CD14-positive monocyte (primary cell): ENCODE measurements around the gene MMAB. TPM values are rescaled to one million over a fixed set of nuclear protein-coding genes. Genes with fewer than 3 reads are reported as not detected.

Experiments
- DNase-seq, 3 donors: peaks; one replicate each; pipeline ENCODE4 v3.0.0-alpha.2; 2011 to 2022
- H2AFZ ChIP-seq: 2 replicates; pipeline ENCODE4 v1.6.0; 2012; ENCODE audit warnings: mild to moderate bottlenecking, low read depth, low read length, inconsistent platforms; ENCODE audit not compliant: insufficient read depth, poor library complexity, severe bottlenecking
- H3K27ac ChIP-seq, 2 donors: 1 replicate in 1 of 2; 2 replicates in 1 of 2; pipeline ENCODE4 v1.5.1; 2012 to 2013; ENCODE audit warnings: low read length in 2 of 2, control low read depth in 1 of 2, inconsistent platforms in 1 of 2, low read depth in 1 of 2, mild to moderate bottlenecking in 1 of 2
- H3K27me3 ChIP-seq, 2 donors: one replicate each; pipeline versions ENCODE4 v1.6.0 to v1.6.1; 2011 to 2013; ENCODE audit warnings: low read length in 2 of 2; ENCODE audit not compliant: control insufficient read depth in 2 of 2, insufficient read depth in 2 of 2
- H3K36me3 ChIP-seq, 2 donors: replicated peaks in 1 of 2; 1 replicate in 1 of 2; 2 replicates in 1 of 2; pipeline versions ENCODE4 v1.5.1 to v1.6.1; 2012 to 2013; ENCODE audit warnings: low read length in 2 of 2, control low read depth in 1 of 2, inconsistent platforms in 1 of 2, mild to moderate bottlenecking in 1 of 2; ENCODE audit not compliant: insufficient read depth in 2 of 2, control insufficient read depth in 1 of 2
- H3K4me1 ChIP-seq, 2 donors: 1 replicate in 1 of 2; 2 replicates in 1 of 2; pipeline versions ENCODE4 v1.5.1 to v1.6.1; 2012 to 2013; ENCODE audit warnings: low read length in 2 of 2, control low read depth in 1 of 2, inconsistent platforms in 1 of 2, mild to moderate bottlenecking in 1 of 2, moderate library complexity in 1 of 2; ENCODE audit not compliant: insufficient read depth in 2 of 2, control insufficient read depth in 1 of 2
- H3K4me2 ChIP-seq: replicated peaks from 2 replicates; pipeline ENCODE3; 2012; ENCODE audit warnings: low read length, moderate library complexity, mild to moderate bottlenecking; ENCODE audit not compliant: poor library complexity, severe bottlenecking; ENCODE audit errors: extremely low read depth
- H3K4me3 ChIP-seq, 3 experiments: fragments of 200-600 bp in 1 of 3; sonication (generic) in 1 of 3; replicated peaks in 1 of 3; 1 replicate in 2 of 3; 2 replicates in 1 of 3; pipeline ENCODE4 v1.5.1; 2011 to 2013; ENCODE audit warnings: low read length in 3 of 3, mild to moderate bottlenecking in 3 of 3, control low read depth in 2 of 3, low read depth in 2 of 3, inconsistent platforms in 1 of 3, moderate library complexity in 1 of 3
- H3K79me2 ChIP-seq: 2 replicates; pipeline ENCODE4 v1.6.0; 2012; ENCODE audit warnings: mild to moderate bottlenecking, control low read depth, inconsistent platforms, low read length, moderate library complexity; ENCODE audit not compliant: insufficient read depth
- H3K9ac ChIP-seq: 2 replicates; pipeline ENCODE4 v1.6.0; 2017; ENCODE audit warnings: low read length, mild to moderate bottlenecking; ENCODE audit not compliant: insufficient read depth, poor library complexity, severe bottlenecking
- H3K9me3 ChIP-seq, 2 donors: replicated peaks in 1 of 2; 1 replicate in 1 of 2; 2 replicates in 1 of 2; pipeline versions ENCODE4 v1.5.1 to v1.6.1; 2012 to 2013; ENCODE audit warnings: low read length in 2 of 2, control low read depth in 1 of 2; ENCODE audit not compliant: control insufficient read depth in 1 of 2, insufficient read depth in 1 of 2
- H4K20me1 ChIP-seq: 2 replicates; pipeline ENCODE4 v1.6.0; 2012; ENCODE audit warnings: mild to moderate bottlenecking, low read length, control low read depth, moderate library complexity; ENCODE audit not compliant: insufficient read depth
- H3K27ac Mint-ChIP-seq, 7 donors: one replicate each; pipeline ENCODE4 v1.8.0; 2020; ENCODE audit warnings: mild to moderate bottlenecking in 7 of 7, mixed read lengths in 7 of 7, moderate library complexity in 6 of 7, inconsistent platforms in 2 of 7
- H3K27me3 Mint-ChIP-seq, 3 donors: one replicate each; pipeline ENCODE4 v1.8.0; 2021 to 2022; ENCODE audit warnings: low read depth in 3 of 3, mild to moderate bottlenecking in 3 of 3, mixed read lengths in 3 of 3, moderate library complexity in 3 of 3, inconsistent platforms in 1 of 3
- H3K36me3 Mint-ChIP-seq, 2 donors: one replicate each; pipeline ENCODE4 v1.8.0; 2020; ENCODE audit warnings: mixed read lengths in 2 of 2, inconsistent platforms in 1 of 2, mild to moderate bottlenecking in 1 of 2
- H3K4me1 Mint-ChIP-seq: one replicate; pipeline ENCODE4 v1.8.0; 2020; ENCODE audit warnings: mild to moderate bottlenecking, mixed read lengths
- H3K4me3 Mint-ChIP-seq, 2 donors: one replicate each; pipeline ENCODE4 v1.8.0; 2020; ENCODE audit warnings: mild to moderate bottlenecking in 2 of 2, mixed read lengths in 2 of 2, moderate library complexity in 1 of 2
- H3K9me3 Mint-ChIP-seq, 7 donors: one replicate each; pipeline ENCODE4 v1.8.0; 2020 to 2022; ENCODE audit warnings: mixed read lengths in 7 of 7, mild to moderate bottlenecking in 6 of 7, moderate library complexity in 6 of 7, inconsistent platforms in 2 of 7
- WGBS: methylation state at CpG from one replicate; pipeline ENCODE4 v1.1.5; 2013; ENCODE audit warnings: missing lambda C conversion rate; ENCODE audit not compliant: insufficient coverage; 5-methylcytosine and 5-hydroxymethylcytosine counted together
- intact Hi-C, 2 donors: fragments of 100-400 bp; cut with micrococcal nuclease; formaldehyde crosslinking; loops; one replicate each; pipeline versions ENCODE4 v1.15.0 to v1.15.1; 2023
- polyA plus RNA-seq, 3 donors: library from polyadenylated mRNA; depleted of rRNA in 1 of 3; unstranded in 2 of 3; stranded (reverse) in 1 of 3; fragments of 300-500 nt in 2 of 3; fragments of >200 nt in 1 of 3; fragmentation: Illumina TruSeq in 2 of 3; gene quantifications; 1 replicate in 2 of 3; 2 replicates in 1 of 3; pipeline ENCODE4 v1.2.3, GENCODE V29; 2012 to 2021
- TF ChIP-seq, protein P1 (sequence below): fragments of 200-600 bp; IDR thresholded peaks from one replicate; pipeline ENCODE4 v1.8.0; 2022; ENCODE audit warnings: antibody characterized with exemption, mild to moderate bottlenecking

MMAB gene
- polyA plus RNA-seq, 3 donors = 5.0 to 15.6 (median 12.4) TPM

DNA sequence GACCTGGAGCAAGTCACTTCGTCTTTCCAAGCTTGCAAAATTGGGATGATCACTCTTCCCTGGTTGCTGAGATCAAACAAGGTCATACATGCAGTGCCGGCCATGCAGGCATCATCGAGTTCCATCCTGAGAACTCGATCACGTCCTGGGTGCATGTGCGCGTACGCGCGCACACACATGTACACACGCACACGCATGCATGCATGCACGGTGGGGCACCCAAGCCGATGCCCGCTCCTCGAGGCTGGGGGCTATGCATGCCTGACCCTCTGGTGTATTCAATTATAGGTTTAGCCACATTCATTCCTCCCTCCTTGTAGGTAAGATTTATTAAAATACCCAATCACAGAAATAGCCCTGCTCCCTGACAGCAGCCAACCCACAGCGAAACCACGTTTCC, 26.0 kb downstream of the MMAB start:
- 86% methylated on average over 12 of the region's 18 CpGs for WGBS
- H3K4me1 Mint-ChIP-seq = peaks cover 6% of the 10 kb centered on the region
- intact Hi-C loops = no loop called here
- H3K79me2 ChIP-seq = no peaks in the 10 kb centered on the region
- H3K27ac ChIP-seq = no peak overlapping the region
- peaks cover 7 to 19% (median 16%) of the 10 kb centered on the region in 3 donors for H3K27me3 Mint-ChIP-seq
- H3K9ac ChIP-seq = no peak overlapping the region
- no peaks in the 10 kb centered on the region for H3K36me3 Mint-ChIP-seq
- TF ChIP-seq, protein P1, sequence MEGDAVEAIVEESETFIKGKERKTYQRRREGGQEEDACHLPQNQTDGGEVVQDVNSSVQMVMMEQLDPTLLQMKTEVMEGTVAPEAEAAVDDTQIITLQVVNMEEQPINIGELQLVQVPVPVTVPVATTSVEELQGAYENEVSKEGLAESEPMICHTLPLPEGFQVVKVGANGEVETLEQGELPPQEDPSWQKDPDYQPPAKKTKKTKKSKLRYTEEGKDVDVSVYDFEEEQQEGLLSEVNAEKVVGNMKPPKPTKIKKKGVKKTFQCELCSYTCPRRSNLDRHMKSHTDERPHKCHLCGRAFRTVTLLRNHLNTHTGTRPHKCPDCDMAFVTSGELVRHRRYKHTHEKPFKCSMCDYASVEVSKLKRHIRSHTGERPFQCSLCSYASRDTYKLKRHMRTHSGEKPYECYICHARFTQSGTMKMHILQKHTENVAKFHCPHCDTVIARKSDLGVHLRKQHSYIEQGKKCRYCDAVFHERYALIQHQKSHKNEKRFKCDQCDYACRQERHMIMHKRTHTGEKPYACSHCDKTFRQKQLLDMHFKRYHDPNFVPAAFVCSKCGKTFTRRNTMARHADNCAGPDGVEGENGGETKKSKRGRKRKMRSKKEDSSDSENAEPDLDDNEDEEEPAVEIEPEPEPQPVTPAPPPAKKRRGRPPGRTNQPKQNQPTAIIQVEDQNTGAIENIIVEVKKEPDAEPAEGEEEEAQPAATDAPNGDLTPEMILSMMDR = no peak
- peaks cover 0 to 6% of the 10 kb centered on the region in 2 donors for H3K27me3 ChIP-seq
- H3K36me3 ChIP-seq = no peaks in the 10 kb centered on the region
- no peak overlapping the region for H3K4me3 Mint-ChIP-seq
- no peaks in the 10 kb centered on the region for H3K9me3 Mint-ChIP-seq
- no peak overlapping the region for H2AFZ ChIP-seq
- H3K9me3 ChIP-seq = no peaks in the 10 kb centered on the region
- no peak overlapping the region for H3K27ac Mint-ChIP-seq
- H3K4me3 ChIP-seq = no peak overlapping the region
- DNase-seq = no peak
- H3K4me1 ChIP-seq = no peaks in the 10 kb centered on the region
- H4K20me1 ChIP-seq = no peaks in the 10 kb centered on the region
- H3K4me2 ChIP-seq = no peak overlapping the region

DNA sequence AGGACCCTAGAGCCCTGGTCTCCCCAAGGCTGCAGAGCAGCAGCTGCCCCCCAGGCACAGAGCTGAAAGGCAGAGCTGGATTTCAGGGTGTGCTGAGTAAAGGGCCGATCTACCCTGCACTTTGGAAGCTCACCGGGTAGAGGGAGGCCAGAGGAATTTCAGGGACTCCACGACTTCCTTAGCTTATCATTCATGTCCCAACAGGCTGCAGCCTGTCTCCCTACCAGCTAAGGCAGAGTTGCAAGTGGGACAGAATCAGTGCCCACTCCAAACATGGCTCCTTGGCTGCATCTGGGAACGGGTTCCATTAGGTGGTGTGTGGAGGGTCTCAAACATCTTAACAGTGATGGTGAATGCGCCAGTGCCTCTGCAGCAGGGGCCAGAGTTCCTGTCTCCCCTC, 27.5 kb downstream of the MMAB start:
- WGBS = no CpG with 5 or more reads among the region's 5 CpGs
- peaks cover 6% of the 10 kb centered on the region for H3K4me1 Mint-ChIP-seq
- peaks cover 7 to 17% (median 16%) of the 10 kb centered on the region in 3 donors for H3K27me3 Mint-ChIP-seq
- H4K20me1 ChIP-seq = no peaks in the 10 kb centered on the region
- DNase-seq = no peak
- H3K36me3 Mint-ChIP-seq = no peaks in the 10 kb centered on the region
- intact Hi-C loops = no loop called here
- H3K9ac ChIP-seq = peak overlapping the region; percentile 8
- H3K79me2 ChIP-seq = no peaks in the 10 kb centered on the region
- H3K4me3 ChIP-seq = no peak overlapping the region
- H3K9me3 ChIP-seq = no peaks in the 10 kb centered on the region
- no peak overlapping the region for H3K4me3 Mint-ChIP-seq
- H3K4me1 ChIP-seq = no peaks in the 10 kb centered on the region
- TF ChIP-seq, protein P1 = no peak
- H3K36me3 ChIP-seq = no peaks in the 10 kb centered on the region
- peaks cover 0 to 6% of the 10 kb centered on the region in 2 donors for H3K27me3 ChIP-seq
- no peak overlapping the region for H2AFZ ChIP-seq
- H3K9me3 Mint-ChIP-seq = no peaks in the 10 kb centered on the region
- H3K4me2 ChIP-seq = no peak overlapping the region
- no peak overlapping the region for H3K27ac Mint-ChIP-seq
- no peak overlapping the region for H3K27ac ChIP-seq
